Activated B cell treated with CpG ODN at 0.5 μM for 24 hours (primary cell): ENCODE data around the gene LIPF. TPM values are rescaled to one million over a fixed set of nuclear protein-coding genes. Genes with fewer than 3 reads are reported as not detected.
"Not testable (repeated sequence)": the region's sequence is repeated elsewhere in the genome, so short reads cannot be mapped to it uniquely, and the experiment has no call there.

Experiments used
- ATAC-seq: fragments of 200-7000 bp; cut with Tn5 transposase; one replicate; pipeline ENCODE4 v1.10.0; 2021; ENCODE audit warnings: low read depth, mild to moderate bottlenecking, moderate library complexity
- CTCF ChIA-PET: fragments of 350-600 bp; sonication (Branson Sonifier 250); formaldehyde crosslinking; loops from one replicate; lab custom pipeline; 2021; ENCODE audit warnings: antibody characterized with exemption; lab: Charles Lee
- POLR2A ChIA-PET: fragments of 350-600 bp; sonication (Branson Sonifier 250); formaldehyde crosslinking; loops from one replicate; lab custom pipeline; 2021; ENCODE audit warnings: antibody characterized with exemption; lab: Charles Lee
- DNase-seq: peaks from one replicate; pipeline ENCODE4 v3.0.0; 2022
- H3K27ac Mint-ChIP-seq: one replicate; pipeline ENCODE4 v1.8.0; 2020; ENCODE audit warnings: mixed read lengths
- H3K27me3 Mint-ChIP-seq: one replicate; pipeline ENCODE4 v1.8.0; 2021; ENCODE audit warnings: mixed read lengths
- H3K36me3 Mint-ChIP-seq: one replicate; pipeline ENCODE4 v1.8.0; 2021; ENCODE audit warnings: low read depth, mixed read lengths
- H3K4me1 Mint-ChIP-seq: one replicate; pipeline ENCODE4 v1.8.0; 2021; ENCODE audit warnings: mixed read lengths
- H3K4me3 Mint-ChIP-seq: one replicate; pipeline ENCODE4 v1.8.0; 2020; ENCODE audit warnings: mild to moderate bottlenecking, mixed read lengths
- H3K9me3 Mint-ChIP-seq: one replicate; pipeline ENCODE4 v1.8.0; 2020; ENCODE audit warnings: mixed read lengths
- intact Hi-C: fragments of 100-400 bp; cut with micrococcal nuclease; formaldehyde crosslinking; loops from one replicate; pipeline ENCODE4 v1.15.1; 2024
- total RNA-seq: library from RNA; stranded (reverse); gene quantifications from 2 replicates; pipeline ENCODE4 v1.2.3, GENCODE V29; 2022
- TF ChIP-seq, protein P1 (sequence below): fragments of 200-600 bp; IDR thresholded peaks from one replicate; pipeline ENCODE4 v1.8.0; 2022; ENCODE audit warnings: antibody characterized with exemption, mild to moderate bottlenecking

LIPF gene
- total RNA-seq, 1 donor from 2014 or later: not detected

DNA sequence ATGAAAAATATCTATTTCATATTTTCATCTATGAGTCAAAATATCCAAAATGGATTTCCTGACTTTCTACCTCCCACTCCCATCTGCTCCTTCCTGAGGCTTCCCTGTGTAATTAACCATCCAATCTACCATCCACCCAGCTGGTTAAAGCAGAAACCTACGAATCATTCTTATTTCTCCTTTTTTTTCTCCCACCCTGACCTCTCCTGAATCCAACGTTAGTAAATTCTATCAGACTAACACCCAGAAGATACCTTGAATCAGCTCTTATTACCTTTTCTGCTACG, 3.7 kb upstream of the LIPF start:
- H3K9me3 Mint-ChIP-seq: peaks cover 2% of the 10 kb centered on the region
- no peaks in the 10 kb centered on the region for H3K36me3 Mint-ChIP-seq
- H3K27ac Mint-ChIP-seq: no peak overlapping the region
- no peaks in the 10 kb centered on the region for H3K4me1 Mint-ChIP-seq
- no peak for DNase-seq
- no peak overlapping the region for H3K4me3 Mint-ChIP-seq
- intact Hi-C loops: no loop called here
- peaks cover 6% of the 10 kb centered on the region for H3K27me3 Mint-ChIP-seq
- TF ChIP-seq, protein P1, sequence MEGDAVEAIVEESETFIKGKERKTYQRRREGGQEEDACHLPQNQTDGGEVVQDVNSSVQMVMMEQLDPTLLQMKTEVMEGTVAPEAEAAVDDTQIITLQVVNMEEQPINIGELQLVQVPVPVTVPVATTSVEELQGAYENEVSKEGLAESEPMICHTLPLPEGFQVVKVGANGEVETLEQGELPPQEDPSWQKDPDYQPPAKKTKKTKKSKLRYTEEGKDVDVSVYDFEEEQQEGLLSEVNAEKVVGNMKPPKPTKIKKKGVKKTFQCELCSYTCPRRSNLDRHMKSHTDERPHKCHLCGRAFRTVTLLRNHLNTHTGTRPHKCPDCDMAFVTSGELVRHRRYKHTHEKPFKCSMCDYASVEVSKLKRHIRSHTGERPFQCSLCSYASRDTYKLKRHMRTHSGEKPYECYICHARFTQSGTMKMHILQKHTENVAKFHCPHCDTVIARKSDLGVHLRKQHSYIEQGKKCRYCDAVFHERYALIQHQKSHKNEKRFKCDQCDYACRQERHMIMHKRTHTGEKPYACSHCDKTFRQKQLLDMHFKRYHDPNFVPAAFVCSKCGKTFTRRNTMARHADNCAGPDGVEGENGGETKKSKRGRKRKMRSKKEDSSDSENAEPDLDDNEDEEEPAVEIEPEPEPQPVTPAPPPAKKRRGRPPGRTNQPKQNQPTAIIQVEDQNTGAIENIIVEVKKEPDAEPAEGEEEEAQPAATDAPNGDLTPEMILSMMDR: no peak
- ChIA-PET CTCF (no interaction called here), POLR2A (no interaction called here)
- no peak for ATAC-seq

DNA sequence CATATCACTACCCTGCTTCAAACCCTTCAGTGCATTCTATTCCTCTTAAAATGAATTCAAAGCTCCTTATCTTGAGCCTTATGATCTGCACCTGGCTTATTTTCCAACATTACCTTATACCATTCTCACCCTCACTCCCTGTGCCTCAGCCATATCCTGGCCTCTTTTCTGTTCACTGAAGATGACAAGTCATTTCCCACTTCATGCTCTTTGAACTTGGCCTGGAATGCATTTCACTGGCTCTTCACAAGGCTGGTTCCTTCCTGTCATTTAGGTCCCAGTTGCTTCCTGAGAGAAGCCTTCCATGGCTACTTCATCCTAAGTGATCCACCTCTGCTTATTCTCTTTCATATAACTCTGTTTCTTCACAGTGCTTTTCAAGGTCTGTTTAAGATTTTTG, 3.2 kb upstream of the LIPF start:
- intact Hi-C loops: no loop called here
- H3K36me3 Mint-ChIP-seq: no peaks in the 10 kb centered on the region
- H3K9me3 Mint-ChIP-seq: peaks cover 2% of the 10 kb centered on the region
- POLR2A ChIA-PET: no interaction called here
- H3K27ac Mint-ChIP-seq: no peak overlapping the region
- TF ChIP-seq, protein P1: no peak
- DNase-seq (no peak), ATAC-seq (no peak)
- no peak overlapping the region for H3K4me3 Mint-ChIP-seq
- H3K27me3 Mint-ChIP-seq: peaks cover 6% of the 10 kb centered on the region
- H3K4me1 Mint-ChIP-seq: no peaks in the 10 kb centered on the region
- CTCF ChIA-PET: no interaction called here

DNA sequence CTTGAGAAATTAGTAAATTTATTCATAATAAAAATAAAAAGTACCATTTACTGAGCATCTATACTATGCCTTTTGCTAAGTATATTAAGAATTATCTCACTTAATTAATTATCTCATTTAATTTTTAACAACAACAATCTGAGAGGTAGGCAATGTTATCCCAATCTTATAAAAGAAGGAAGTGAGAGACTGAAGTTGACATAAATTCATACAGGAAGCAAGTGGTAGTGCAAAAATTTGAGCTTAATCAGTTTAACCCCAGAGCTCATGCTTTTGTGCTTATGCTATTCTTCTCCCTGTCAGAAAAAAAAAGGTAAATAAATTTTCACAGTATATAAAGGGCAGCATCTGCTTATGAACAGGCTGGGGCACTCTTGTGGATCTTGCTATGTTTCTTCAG, 2.7 kb upstream of the LIPF start:
- no peak for ATAC-seq
- Mint-ChIP-seq H3K4me3 (no peak overlapping the region), H3K4me1 (no peaks in the 10 kb centered on the region), H3K36me3 (no peaks in the 10 kb centered on the region), H3K27ac (no peak overlapping the region), H3K9me3 (peaks cover 2% of the 10 kb centered on the region), H3K27me3 (peaks cover 6% of the 10 kb centered on the region)
- ChIA-PET CTCF (no interaction called here), POLR2A (no interaction called here)
- intact Hi-C loops: no loop called here
- TF ChIP-seq, protein P1: no peak
- DNase-seq: no peak

DNA sequence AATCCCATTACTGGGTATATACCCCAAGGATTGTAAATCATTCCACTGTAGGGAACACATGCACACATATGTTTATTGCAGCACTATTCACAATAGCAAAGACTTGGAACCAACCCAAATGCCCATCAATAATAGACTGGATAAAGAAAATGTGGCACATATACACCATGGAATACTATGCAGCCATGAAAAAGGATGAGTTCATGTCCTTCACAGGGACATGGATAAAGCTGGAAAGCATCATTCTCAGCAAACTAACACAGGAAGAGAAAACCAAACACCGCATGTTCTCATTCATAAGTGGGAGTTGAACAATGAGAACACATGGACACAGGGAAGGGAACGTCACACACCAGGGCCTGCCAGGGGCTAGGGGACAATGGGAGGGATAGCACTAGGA, 1.1 kb upstream of the LIPF start:
- CTCF ChIA-PET, ATAC-seq, H3K4me3 Mint-ChIP-seq, H3K27me3 Mint-ChIP-seq, intact Hi-C loops, H3K4me1 Mint-ChIP-seq, H3K27ac Mint-ChIP-seq, H3K9me3 Mint-ChIP-seq, H3K36me3 Mint-ChIP-seq, DNase-seq, POLR2A ChIA-PET: not testable (repeated sequence)

DNA sequence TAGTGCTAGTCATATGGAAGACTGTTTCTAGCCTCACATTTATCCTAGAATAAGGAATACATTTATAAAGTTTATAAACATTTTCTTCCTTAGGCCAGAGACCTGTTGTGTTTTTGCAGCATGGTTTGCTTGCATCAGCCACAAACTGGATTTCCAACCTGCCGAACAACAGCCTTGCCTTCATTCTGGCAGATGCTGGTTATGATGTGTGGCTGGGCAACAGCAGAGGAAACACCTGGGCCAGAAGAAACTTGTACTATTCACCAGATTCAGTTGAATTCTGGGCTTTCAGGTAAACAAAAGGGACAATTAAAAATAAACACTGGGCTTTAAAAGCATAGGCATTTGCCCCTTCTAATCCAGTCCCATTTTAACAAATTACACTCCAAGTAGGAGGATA, 4.2 kb downstream of the LIPF start:
- DNase-seq (no peak), ATAC-seq (no peak)
- no peak overlapping the region for H3K4me3 Mint-ChIP-seq
- TF ChIP-seq, protein P1: no peak
- peaks cover 2% of the 10 kb centered on the region for H3K27me3 Mint-ChIP-seq
- no peaks in the 10 kb centered on the region for H3K9me3 Mint-ChIP-seq
- ChIA-PET POLR2A (no interaction called here), CTCF (no interaction called here)
- intact Hi-C loops: no loop called here
- no peak overlapping the region for H3K27ac Mint-ChIP-seq
- H3K36me3 Mint-ChIP-seq: no peaks in the 10 kb centered on the region
- H3K4me1 Mint-ChIP-seq: no peaks in the 10 kb centered on the region

DNA sequence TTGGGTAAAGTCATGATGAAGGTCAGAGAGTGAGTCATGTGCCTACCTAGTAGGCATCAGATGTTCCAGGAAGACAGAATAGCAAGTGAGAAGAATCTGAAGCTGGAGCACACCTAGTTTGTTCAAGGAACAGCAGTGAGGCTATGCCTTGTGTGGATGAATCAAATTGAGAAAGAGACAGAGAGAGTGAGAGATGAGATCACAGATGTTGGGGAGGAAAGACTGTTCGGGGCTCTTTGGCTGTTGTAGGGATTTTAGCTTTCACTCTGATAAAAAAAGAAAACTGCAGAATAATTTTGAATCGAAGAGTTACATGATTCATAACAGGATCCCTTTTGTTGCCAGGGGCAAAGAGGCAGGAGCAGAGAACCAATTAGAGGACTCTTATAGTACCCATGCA, 6.3 kb downstream of the LIPF start:
- Mint-ChIP-seq H3K27ac (no peak overlapping the region), H3K36me3 (no peaks in the 10 kb centered on the region), H3K4me1 (no peaks in the 10 kb centered on the region), H3K27me3 (peaks cover 2% of the 10 kb centered on the region), H3K9me3 (no peaks in the 10 kb centered on the region), H3K4me3 (no peak overlapping the region)
- DNase-seq (no peak), ATAC-seq (no peak)
- POLR2A ChIA-PET: no interaction called here
- TF ChIP-seq, protein P1: no peak
- CTCF ChIA-PET: interaction anchor here (1.3 kb wide), 1 partner anchor 17 kb away, joined by 3 read pairs; no protein-coding TSS in a partner anchor
- intact Hi-C loops: no loop called here
